OCI-LY3 (cell line): Measurements from ENCODE around the gene ISLR2.

Source experiments
- CTCF ChIP-seq: fragments of 200-600, 300-600 bp; sonication (generic); IDR thresholded peaks from 2 replicates; pipeline ENCODE4 v1.5.1; 2014; ENCODE audit warnings: antibody characterized with exemption, low read length, low read depth
- EZH2phosphoT487 ChIP-seq: fragments of 200-600 bp; shearing (Covaris generic); IDR thresholded peaks from 2 replicates; pipeline ENCODE4 v1.6.1; 2018; ENCODE audit warnings: antibody characterized with exemption, mixed run types, low read depth

DNA sequence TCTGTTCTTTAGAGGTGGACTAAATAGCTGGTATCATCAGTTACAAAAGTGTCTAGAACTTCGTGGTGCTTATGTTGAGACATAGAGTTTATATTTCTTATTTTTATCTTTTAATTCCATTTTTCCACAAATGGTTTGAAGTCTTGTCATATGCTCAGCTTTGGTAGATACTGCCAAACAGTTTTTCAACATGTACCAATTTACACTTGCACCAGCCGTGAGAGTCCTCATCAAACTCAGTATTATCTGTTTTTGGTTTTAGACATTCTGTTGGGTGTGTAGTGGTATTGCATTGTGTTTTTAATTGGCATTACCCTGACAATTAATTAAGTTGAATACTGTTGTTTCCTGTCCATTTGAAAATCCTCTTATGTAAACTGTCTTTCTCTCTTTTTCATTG is 16.7 kb downstream of the ISLR2 start:
- TF ChIP-seq CTCF = no peak
- no peak for TF ChIP-seq EZH2phosphoT487
